Muscle of back (tissue), 11 donors: Measurements from ENCODE around the gene AGAP3. TPM values are rescaled to one million over a fixed set of nuclear protein-coding genes. Genes with fewer than 3 reads are reported as not detected.

Experiments used
- DNase-seq, 3 donors: peaks; one replicate each; pipeline versions ENCODE4 v3.0.0 to v3.0.0-alpha.2; 2013
- polyA plus RNA-seq, 10 donors: library from polyadenylated mRNA; unstranded; fragments of 120-200 nt; gene quantifications; one replicate each; pipeline ENCODE4 v1.2.1, GENCODE V29; 2013; ENCODE audit not compliant: insufficient read length in 10 of 10

AGAP3 gene
- polyA plus RNA-seq, 10 donors, result 53.5 to 84.1 (median 67.8) TPM

DNA sequence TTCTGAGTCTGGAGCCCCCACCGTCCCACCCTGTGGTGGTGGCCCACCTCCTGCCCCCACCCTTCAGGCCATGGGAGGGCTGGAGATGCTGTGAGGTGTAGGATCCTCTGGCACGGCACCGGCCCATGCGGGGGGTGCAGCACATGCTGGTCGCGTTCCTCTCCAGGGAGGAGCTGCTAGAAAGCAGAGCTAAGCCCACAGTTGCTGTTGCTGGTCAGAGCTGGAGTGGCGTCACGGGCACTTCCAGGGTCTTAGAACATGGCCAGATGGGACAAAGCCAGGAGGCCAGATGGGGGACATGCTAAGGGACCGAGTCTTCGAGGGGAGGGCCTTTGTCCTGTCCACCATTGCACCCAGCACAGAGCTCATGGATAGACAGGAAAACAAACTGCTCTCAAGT lies 21.6 kb downstream of the AGAP3 start:
- DNase-seq, result no peak

DNA sequence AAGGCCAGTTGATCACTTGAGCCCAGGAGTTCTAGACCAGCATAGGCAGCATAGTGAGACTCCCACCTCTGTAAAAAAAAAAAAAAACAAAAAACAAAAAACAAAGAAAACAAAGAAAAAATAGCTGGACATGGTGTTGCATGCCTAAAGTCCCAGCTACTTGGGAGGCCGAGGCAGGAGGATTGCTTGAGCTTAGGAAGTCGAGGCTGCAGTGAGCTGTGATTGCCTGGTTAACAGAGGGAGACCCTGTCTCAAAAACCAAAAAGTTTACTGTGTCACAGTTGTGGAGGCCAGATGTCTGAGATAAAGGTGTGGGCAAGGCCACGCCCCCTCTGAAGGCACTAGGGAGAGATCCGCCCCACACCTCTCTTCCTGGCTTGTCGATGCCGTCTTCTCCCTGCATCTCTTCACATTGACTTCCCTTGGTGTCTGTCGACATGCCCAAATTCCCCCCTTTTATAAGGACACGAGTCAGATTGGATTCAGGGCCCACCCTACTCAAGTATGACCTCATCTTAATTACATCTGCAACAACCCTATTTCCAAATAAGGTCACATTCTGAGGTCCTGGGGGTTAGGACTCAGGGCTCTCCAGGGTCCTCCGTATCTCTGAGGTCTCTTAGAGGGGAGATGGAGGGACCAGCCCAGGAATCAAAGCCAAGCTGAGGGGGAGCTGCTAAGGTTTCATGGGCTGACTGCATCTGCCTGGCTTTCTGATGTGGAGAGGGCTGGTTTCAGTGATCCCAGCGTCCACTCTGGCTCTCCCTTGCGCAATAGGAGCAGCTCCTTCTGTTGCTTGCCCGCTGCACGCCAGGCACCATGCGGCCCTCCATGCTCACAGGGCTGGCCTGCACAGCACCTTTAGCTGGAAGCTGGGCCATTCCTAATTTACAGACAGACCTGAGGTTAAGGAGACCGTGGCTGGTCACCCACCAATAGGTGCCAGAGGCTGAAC lies 23.1 kb downstream of the AGAP3 start:
- DNase-seq, result no peak

DNA sequence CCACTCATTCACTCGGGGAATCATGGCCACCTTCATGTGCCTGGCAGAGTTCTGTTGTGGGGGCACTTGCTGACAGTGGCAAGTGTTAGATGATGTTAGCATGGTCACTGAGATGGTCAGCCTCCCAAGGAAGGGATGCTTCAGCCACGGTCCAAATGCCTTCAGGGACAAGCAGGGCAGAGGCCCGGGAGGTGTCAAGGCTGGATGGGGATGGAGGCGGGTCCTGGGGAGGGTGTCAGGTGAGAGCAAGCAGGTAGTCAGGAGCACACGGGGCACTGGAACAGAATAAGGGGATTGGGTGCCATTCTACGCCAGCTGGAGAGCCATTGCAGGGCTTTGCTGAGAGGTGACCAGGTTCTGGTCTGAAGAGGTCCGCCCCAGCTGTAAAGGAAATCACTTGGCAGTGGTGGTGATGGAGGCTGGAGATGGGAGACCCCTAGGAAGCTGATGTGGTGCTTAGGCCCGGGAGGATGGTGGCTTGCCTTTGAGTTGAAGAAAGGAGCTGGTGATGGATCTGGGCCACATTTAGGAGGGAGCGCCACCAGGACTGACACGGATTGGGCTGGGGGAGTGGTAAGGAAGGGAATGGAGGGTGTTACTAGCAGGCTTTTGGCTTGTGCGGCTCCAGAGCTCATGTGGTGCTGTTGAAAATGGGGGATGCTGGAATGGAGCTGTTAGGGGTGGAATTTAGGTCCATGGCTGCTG lies 24.1 kb downstream of the AGAP3 start:
- no peak for DNase-seq

DNA sequence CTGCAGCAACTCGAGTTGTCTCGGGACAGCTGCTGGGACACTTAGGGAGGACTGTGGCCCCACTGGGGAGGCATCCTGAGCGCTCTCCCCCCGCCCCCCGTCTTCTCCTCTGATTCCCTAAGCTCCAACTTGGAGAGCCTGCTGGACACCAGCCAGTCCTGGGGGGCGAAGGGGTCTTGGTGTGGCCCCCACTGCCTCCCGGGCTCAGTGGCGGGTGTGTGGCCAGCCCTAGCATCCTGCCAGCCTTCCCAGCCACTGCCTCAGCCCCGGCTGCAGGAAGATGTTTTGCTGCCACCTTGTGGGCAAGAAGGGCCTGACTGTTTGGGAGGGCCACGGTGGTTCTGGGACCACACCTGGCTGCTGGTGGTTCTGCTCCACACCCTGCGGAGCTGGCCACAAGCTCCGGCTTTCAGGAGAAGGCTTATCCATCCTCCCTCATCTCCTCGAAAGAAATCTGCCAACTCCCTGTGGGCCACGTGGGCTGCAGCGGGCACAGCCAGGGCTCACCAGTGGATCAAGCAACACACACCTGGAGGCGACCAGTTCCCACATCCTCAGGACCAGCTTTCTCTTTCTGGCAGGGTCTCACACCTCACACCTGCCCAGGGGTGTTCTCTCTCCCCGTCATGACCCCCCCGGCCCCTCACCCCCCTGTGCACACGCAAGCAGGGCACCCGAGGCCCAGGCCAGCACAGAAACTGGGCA lies 24.8 kb downstream of the AGAP3 start:
- peak; percentile 64 to 88 (median 78) for DNase-seq

DNA sequence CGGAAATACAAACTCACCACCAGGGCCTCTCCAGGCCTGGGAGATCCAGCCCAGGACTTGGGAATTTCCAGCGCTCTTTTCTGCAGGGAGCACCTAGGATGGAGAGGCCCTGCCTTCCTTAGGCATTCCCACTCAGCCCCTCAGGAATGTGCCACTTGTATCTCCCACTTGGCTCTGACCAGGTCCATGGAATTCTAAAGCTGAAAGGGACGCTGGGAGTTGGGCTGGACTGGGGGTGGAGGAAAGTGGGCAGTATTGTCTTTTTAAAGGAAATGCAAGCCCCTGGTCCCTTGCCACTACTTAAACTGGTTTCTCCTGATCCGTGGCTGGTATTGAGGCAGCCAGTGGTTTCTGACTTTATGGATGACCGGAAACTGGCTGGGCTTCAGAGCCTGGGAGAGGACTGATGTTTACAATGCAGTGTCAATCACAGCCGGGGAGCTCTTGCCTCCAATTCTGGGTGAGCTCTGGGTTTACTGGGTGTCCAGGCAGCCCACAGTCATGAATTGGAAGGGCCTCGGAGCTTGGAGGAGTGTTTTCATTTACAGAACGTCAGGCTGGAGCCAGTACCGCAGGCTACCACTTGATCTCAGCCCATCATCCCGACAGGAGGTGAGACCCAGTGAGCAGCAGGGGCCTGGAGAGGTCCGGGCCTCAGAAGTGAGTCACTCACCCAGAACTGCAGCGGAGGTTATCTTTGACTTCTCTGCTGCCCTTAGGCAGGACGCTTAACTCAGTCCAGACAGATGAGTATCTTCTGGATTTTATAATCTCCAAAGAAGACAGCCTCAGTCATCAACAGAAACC lies 27.3 kb downstream of the AGAP3 start:
- DNase-seq, result peak in 1 of 3 donors; percentile 67

DNA sequence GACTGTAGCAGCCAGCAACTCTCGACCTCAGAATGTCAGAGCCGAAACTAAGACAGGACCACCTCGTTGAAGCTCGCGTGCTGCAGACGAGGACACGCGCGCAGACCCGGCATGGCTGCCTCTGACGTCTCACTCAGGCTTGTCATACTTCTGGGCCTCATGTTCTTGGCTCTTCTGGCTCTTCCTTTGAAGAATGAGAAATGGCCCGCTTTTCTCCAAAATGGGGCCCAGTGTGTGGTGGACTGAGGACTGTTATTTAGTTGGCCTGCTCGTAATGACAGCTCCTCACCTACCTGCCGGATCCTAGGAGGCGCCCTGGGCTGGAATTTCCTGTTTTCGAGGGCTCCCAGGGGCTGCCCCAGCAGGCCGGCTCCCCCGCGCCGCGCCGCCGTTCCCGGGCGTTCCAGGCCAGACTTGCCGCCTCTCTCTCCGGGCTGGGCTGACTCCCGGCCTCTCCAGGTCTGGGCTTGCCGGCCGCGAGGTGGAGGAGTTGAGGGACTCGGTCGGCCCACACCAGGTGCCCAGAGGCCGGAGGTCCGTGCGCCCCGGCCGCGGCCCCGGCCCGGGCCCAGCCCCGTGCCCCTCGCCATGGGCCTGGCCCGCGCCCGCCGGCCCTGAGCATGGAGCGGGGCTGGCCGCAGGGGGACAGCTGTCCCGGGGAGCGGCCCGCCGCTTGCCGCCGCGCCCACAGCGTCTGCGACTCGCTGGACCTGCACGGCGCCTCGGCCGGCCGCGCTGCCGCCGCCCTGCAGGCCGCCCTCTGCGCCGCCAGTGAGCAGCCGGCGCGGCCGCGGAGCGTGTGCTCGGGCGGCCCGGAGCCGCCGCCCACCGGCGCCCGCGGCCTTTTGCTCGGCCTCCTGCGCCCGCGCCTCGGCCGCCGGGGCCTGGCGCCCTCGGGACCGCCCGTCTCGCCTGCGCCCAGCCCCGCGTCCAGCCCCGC lies 28.1 kb downstream of the AGAP3 start:
- no peak for DNase-seq

DNA sequence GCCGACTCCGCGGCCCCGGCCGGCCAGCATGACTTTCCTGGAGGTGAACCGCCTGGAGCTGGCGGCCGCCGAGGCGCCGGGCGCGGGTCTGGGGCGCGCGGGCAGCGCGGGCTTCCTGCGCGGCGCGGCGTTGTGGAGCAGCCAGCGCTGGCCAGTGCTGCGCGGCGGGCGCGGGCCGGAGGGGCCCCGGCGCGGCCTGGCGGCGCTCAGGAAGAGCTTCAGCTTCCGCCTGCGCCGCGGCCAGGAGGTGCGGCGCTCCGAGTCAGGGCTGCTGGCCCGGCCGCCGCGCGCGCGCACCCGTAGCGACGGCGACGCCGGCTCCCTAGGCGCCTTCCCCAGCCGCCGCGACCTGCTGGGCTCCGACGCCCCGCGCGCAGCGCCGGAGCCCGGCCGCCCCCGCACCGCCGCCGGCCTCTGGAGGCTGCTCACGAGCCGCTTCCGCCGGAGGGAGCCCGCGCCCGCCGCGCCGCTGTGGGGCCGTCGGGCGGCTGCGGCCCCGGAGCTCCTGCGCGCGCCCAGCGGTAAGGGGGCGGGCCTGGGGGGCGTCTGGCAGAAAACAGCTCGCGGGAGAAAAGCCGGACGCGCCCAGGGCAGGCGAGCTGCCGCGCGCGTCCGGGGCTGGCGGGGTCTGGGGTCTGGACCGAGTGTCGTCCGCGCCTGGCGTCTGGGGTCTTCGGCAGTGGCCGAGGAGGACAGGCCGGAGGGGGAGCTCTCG lies 29.0 kb downstream of the AGAP3 start:
- peak in 2 of 3 donors; percentile 52 to 57 for DNase-seq

DNA sequence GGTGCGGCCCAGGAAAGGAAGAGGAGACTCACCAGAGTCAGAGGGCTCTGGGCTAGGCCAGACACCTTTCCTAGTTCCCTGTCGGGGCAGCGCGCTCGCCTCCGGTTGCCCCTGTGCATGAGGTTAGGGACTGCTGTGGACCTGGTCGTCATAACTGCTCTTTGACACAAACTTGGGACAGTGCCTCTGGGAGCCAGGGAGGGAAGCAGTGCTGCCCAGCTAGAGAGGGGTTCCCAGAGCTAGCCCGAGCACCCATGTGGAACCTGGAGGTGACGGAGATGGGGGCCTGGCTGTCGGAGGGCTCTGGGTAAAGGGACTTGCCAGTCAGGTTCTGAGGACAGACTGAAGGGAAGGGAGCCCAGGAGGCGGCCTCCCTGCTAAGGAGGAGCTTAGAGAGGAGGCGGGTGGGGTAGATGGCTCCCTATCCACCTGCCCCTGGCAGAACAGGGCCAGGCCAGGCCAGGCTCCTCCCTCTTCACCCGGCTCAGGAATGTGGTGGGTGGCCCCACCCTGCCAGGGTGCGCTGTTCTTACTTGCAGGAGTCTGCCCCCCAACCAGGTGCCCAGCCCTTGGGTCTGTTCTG lies 29.7 kb downstream of the AGAP3 start:
- DNase-seq, result no peak

DNA sequence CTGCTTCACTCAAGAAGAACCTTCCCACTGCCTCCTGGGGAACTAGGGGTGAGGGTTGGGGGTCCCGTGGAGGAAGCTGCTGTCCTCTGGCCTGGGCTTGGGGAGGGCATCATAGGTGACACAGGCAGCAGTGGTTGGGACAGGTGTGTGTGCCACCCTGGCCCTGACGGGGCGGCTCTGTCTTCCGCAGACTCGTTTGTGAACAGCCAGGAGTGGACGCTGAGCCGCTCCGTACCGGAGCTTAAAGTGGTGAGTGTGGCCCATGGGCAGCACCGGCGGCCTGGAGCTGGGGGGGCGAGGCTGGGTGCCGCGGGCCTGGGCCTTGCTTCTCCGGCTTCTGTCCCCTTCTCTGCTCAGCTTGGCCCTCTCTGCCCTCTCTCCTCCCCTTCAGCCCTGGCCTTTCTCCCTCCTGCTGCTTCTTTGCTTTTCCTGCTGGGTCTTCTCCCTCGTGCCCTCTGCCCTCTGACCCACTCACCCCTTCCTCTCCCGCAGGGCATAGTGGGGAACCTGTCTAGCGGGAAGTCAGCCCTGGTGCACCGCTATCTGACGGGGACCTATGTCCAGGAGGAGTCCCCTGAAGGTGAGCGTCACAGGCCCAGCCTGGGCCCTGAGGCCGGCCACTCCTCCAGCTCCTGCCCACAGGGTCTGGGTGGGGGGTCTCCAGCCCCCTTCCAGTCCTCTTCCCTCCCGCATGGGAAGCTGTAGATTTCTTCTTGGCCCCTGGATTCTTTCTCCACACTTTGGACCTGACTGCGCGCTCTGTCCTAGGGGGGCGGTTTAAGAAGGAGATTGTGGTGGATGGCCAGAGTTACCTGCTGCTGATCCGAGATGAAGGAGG lies 30.5 kb downstream of the AGAP3 start:
- DNase-seq, result no peak

DNA sequence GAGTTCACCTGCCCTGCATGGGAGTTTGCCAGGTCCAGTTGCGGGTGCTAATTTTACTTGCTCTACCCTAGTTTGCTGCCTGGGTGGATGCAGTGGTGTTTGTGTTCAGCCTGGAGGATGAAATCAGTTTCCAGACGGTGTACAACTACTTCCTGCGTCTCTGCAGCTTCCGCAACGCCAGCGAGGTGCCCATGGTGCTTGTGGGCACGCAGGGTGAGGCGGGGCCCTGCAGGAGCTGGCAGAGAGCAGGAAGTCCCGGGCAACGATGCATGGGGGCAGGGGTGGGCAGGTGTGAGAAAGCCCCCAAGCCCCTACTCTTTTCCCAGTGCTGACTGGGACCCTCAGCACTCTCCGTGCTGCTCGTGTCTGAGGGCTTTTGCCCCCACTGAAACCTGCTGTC lies 31.3 kb downstream of the AGAP3 start:
- no peak for DNase-seq

DNA sequence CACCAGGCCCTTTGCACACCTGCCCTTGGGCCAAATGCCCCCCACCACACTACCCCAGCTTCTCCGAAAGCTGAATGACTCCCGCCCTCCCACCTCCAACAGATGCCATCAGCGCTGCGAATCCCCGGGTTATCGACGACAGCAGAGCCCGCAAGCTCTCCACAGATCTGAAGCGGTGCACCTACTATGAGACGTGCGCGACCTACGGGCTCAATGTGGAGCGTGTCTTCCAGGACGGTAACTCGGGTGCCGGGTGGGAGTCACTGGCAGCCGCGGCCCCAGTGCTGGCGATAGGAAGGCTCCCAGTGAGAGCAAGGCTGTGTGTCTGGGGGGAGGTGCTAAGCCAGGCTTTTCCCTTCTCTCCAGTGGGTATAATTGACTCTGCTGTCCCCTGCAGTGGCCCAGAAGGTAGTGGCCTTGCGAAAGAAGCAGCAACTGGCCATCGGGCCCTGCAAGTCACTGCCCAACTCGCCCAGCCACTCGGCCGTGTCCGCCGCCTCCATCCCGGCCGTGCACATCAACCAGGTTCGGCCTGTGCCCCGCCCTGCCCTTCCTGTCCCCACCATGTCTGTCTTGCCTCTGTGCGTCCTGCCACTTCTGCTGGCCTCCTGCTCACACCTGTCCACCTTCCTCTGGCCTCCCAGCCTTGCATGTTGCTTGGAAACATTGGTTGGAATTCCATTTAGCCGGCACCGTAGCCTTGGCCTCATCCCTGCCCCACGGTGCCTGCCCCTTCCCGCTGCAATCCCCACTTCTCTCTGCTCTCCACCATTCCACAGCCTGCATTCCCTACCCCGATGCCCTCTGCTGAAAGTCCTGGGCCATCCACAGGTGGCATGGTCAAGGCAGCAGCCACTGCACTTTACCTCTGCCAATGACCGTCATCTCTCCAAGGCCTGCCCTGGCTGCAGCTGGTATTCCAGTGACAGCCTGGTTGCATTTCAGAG lies 32.1 kb downstream of the AGAP3 start:
- no peak for DNase-seq

DNA sequence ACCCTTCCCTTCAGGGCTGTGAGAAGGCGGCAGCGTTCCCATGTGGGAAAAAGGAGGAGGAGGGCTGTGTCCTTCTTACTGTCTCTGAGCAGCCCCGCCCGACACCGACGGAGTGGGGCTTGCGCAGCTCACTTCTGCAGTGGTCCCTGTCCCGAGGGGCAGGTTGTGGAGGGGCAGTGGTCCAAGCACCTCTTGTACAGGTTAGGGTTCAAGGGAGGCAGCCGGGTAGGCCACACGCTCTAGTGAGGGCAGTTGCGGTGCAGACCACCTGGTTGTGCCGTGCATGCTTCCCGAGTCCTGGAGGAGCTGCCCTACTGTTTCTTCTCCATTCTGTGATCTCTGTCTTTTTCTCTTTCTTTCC lies 32.8 kb downstream of the AGAP3 start:
- DNase-seq, result no peak

DNA sequence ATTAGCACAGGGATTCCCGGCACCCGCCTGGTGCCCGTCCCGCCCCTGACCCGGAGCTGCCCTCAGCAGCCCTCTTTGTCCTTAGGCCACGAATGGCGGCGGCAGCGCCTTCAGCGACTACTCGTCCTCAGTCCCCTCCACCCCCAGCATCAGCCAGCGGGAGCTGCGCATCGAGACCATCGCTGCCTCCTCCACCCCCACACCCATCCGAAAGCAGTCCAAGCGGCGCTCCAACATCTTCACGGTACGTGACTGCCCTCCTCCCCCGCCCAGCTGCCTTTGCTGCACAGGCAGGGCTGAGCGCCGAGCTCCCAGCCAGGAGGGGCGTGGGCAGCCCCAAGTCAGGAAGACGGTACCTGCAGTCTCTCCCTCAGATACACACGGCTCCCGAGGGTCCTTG lies 33.6 kb downstream of the AGAP3 start:
- no peak for DNase-seq

DNA sequence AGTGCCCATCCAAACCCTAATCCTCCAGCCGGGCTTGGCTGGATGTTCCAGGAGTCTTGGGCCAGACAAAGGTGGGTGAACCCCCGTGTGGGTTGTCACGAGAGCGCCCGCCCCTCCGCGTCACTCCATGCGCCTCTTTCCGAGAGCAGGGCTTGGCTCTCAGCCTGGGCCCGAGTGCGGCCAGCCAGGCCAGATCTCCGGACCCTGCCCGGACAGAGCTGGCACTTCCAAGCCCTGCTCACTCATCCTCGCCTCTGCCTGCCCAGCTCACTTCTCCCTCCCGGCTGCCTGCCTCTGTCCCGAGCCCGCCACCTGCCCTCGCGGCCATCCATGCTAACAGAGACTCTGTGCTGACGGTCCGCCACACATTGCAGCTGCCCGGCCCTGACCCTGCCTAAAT lies 34.6 kb downstream of the AGAP3 start:
- no peak for DNase-seq

DNA sequence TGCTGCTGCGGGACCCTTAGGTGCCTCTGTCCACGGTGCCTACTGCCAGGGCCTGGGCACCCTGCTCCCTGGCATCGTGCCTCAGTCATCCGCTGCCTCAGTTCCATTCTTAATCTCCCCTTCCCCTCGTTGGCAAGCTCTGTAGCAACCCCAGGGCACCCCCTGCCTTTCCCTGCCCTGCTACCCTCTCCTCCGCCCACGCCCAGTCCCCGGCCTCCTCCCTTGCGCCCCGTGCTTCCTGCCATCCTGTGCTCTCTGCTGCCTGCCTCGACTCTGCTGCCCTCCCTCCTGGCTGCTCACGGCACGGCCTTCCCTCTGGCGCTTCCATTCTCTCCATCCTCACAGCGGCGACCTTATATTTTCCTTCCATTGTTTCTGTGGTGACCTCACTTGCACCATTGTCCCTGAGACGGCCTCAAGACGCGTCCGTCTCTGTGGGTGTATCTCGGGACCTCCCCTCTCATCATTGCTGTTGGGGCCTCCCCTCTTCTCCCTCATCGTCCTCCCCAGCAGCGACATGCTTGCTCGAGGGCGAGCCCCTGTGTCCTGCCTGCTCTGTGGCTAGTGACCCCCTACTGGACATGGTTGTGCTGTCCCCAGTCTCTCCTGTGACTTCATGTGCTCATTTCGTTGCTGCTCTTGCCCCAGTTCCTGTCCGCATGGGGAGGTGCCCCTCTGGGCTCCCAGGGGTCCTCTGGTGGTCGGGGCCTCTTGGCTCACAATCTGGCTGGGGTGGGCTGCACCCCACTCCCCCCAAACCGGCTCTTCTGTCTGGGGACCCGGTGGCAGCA lies 35.3 kb downstream of the AGAP3 start:
- DNase-seq, result no peak

DNA sequence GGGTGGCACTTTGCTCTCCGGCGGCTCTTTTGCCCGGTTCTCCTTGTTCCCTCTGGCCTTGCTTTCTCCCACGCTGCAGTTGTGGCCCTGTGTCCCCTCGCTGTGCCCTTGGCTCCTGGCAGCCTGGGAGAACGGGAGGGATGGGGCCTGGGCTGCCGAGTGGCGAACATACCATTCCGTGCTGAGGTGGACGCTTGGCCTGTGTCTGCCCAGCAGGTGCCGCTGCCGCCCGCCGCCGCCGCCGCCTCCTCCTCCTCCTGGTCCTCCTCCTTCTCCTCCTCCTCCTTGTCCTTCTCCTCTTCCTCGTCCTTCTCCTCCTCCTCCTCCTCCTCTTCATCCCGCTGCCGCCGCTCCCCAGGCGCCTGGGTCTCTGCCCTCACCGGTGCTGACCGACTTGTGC lies 36.0 kb downstream of the AGAP3 start:
- DNase-seq, result no peak

DNA sequence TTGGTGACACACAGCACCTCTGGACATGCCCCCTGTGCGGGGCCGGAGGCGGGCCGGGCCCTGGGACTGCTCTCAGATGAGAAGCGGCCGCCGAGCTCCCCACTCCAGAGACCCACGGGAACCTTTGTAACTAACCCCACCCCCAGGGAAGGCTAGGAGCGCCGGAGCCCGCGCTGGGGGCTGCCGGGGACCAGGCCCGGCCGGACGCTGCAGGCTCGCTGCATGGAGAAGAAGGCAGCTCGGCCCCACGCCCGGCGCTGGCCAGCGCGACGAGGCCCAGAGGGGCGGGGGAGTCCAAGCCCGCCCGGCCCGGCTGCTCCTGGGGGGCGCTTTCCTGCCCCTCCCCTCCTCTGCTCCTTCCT lies 36.5 kb downstream of the AGAP3 start:
- DNase-seq, result no peak
